Brain microvascular endothelial cell (primary cell): ENCODE data around the gene MSI2.

Experiments
- DNase-seq: peaks from one replicate; pipeline ENCODE4 v3.0.0-alpha.2; 2020
- H3K27ac ChIP-seq: fragments of 250-450 bp; sonication (Bioruptor Pico); 2 replicates; pipeline ENCODE4 v1.5.1; 2020; ENCODE audit warnings: mild to moderate bottlenecking, moderate library complexity
- H3K27me3 ChIP-seq: fragments of 250-450 bp; sonication (Bioruptor Pico); replicated peaks from 2 replicates; pipeline ENCODE4 v1.5.1; 2020; ENCODE audit warnings: mild to moderate bottlenecking
- H3K36me3 ChIP-seq: fragments of 250-450 bp; sonication (Bioruptor Pico); replicated peaks from 2 replicates; pipeline ENCODE4 v1.5.1; 2020; ENCODE audit warnings: mild to moderate bottlenecking
- H3K4me3 ChIP-seq: 2 replicates; pipeline ENCODE4 v1.5.1; 2011; ENCODE audit warnings: low read depth, mild to moderate bottlenecking, control low read depth, low read length, moderate library complexity
- CTCF ChIP-seq: IDR thresholded peaks from 2 replicates; pipeline ENCODE4 v1.5.1; 2011; ENCODE audit warnings: low read depth, mild to moderate bottlenecking, moderate library complexity, low read length, control low read depth, inconsistent platforms; ENCODE audit errors: missing control alignments
- in situ Hi-C: cut with HindIII; loops from 2 replicates; pipeline ENCODE4 v1.10.0; 2017; ENCODE audit warnings: low sequenced_read_pairs, low pct_ligation_motif_present

The MSI2 gene

GRCh38 chr17:57289130-57289529 lies 32.8 kb downstream of the MSI2 start:
- in situ Hi-C loops = no loop called here
- TF ChIP-seq CTCF = no peak
- Histone ChIP-seq H3K36me3 (no peaks in the 10 kb centered on the region), H3K27ac (no peak overlapping the region), H3K27me3 (no peaks in the 10 kb centered on the region), H3K4me3 (no peak overlapping the region)
- no peak for DNase-seq

- no peak for DNase-seq
- TF ChIP-seq CTCF = no peak
- Histone ChIP-seq H3K36me3 (no peaks in the 10 kb centered on the region), H3K27ac (no peak overlapping the region), H3K4me3 (no peak overlapping the region), H3K27me3 (no peaks in the 10 kb centered on the region)
- in situ Hi-C loops = no loop called here
Measured at GRCh38 chr17:57289613-57290012, 33.3 kb downstream of the MSI2 start.

GRCh38 chr17:57290981-57291380 lies 34.7 kb downstream of the MSI2 start:
- Histone ChIP-seq H3K27me3 (no peaks in the 10 kb centered on the region), H3K4me3 (no peak overlapping the region), H3K36me3 (no peaks in the 10 kb centered on the region), H3K27ac (no peak overlapping the region)
- TF ChIP-seq CTCF = no peak
- in situ Hi-C loops = no loop called here
- no peak for DNase-seq

GRCh38 chr17:57292091-57292490 lies 35.8 kb downstream of the MSI2 start:
- no peaks in the 10 kb centered on the region for H3K27me3 ChIP-seq
- no peaks in the 10 kb centered on the region for H3K36me3 ChIP-seq
- in situ Hi-C loops = no loop called here
- no peak for TF ChIP-seq CTCF
- no peak for DNase-seq
- H3K27ac ChIP-seq = no peak overlapping the region
- no peak overlapping the region for H3K4me3 ChIP-seq

- peak; percentile 32 for DNase-seq
- no peaks in the 10 kb centered on the region for H3K27me3 ChIP-seq
- in situ Hi-C loops = no loop called here
- H3K36me3 ChIP-seq = peaks cover 3% of the 10 kb centered on the region
- no peak for TF ChIP-seq CTCF
- H3K27ac ChIP-seq = no peak overlapping the region
- no peak overlapping the region for H3K4me3 ChIP-seq
Measured at GRCh38 chr17:57293077-57293476, 36.8 kb downstream of the MSI2 start.

- peaks cover 3% of the 10 kb centered on the region for H3K36me3 ChIP-seq
- in situ Hi-C loops = no loop called here
Measured at GRCh38 chr17:57294101-57294500, 37.8 kb downstream of the MSI2 start.

More at GRCh38 chr17:57294101-57294500, 37.8 kb downstream of the MSI2 start:
- H3K27ac ChIP-seq = no peak overlapping the region
- no peak overlapping the region for H3K4me3 ChIP-seq
- no peaks in the 10 kb centered on the region for H3K27me3 ChIP-seq
- TF ChIP-seq CTCF = no peak
- DNase-seq = no peak
